ENCODE results near the gene WIF1.

Gene WIF1

GRCh38 chr12:65162609-65163008 is 41.5 kb upstream of the WIF1 start:
- peak; percentile 18 for DNase-seq (ENCODE audit: low spot score)
- TF ChIP-seq CTCF (IDR thresholded peaks at IDR 0.05; ENCODE audit: extremely low read depth, missing control alignments): no peak

- no peak for DNase-seq (ENCODE audit: low spot score)
- no peak for TF ChIP-seq CTCF (IDR thresholded peaks at IDR 0.05; ENCODE audit: extremely low read depth, missing control alignments)
Measured at GRCh38 chr12:65157091-65157490, 36.0 kb upstream of the WIF1 start.

GRCh38 chr12:65156366-65156841 is 35.3 kb upstream of the WIF1 start:
- TF ChIP-seq CTCF (IDR thresholded peaks at IDR 0.05; ENCODE audit: extremely low read depth, missing control alignments): no peak
- peak; percentile 54 for DNase-seq (ENCODE audit: low spot score)

DNA sequence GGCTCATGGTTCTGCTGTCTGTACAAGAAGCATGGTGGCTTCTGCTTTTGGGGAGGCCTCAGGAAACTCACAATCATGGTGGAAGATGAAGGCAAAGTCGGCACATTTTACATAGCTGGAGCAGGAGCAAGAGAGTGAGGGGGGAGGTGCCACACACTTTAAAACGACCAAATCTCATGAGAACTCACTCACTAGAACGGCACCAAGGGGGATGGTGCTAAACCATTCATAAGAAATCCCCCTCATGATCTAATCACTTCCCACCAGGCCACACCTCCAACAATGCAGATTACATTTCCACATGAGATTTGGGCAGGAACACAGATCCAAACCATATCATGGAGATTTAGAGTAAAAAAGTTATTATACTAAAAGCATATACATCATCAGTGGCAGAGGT is 34.7 kb upstream of the WIF1 start:
- DNase-seq (ENCODE audit: low spot score): no peak
- TF ChIP-seq CTCF (IDR thresholded peaks at IDR 0.05; ENCODE audit: extremely low read depth, missing control alignments): no peak

DNA sequence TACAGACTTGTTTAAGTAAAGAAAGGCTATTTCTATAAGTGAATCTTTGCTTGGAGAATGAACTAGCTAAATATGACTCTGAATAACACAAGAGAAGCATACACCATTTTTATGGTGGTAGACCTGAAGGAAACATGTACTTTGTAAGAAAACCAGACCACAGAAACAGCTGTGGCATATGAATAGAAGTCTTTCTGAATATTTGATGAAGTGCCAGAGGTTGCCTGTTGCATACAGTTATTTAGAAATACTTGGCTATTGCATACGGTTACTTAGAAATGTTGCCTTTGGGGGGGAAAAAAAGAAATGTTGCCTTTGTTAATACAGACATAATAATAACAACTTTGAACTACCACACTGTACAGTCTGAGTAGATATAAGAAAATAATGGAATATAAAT is 31.5 kb upstream of the WIF1 start:
- no peak for DNase-seq (ENCODE audit: low spot score)

GRCh38 chr12:65152012-65152411 is 30.9 kb upstream of the WIF1 start:
- no peak for DNase-seq (ENCODE audit: low spot score)
- no peak for TF ChIP-seq CTCF (IDR thresholded peaks at IDR 0.05; ENCODE audit: extremely low read depth, missing control alignments)

More for the DNA sequence above, 31.5 kb upstream of the WIF1 start:
- TF ChIP-seq CTCF (IDR thresholded peaks at IDR 0.05; ENCODE audit: extremely low read depth, missing control alignments): no peak

- DNase-seq (ENCODE audit: low spot score): no peak
- no peak for TF ChIP-seq CTCF (IDR thresholded peaks at IDR 0.05; ENCODE audit: extremely low read depth, missing control alignments)
Measured at GRCh38 chr12:65147312-65147905, 26.3 kb upstream of the WIF1 start.

All from GM20000 (cell line).